Gastroesophageal sphincter (tissue), 3 donors: Measurements from ENCODE around the gene IGSF6.

ENCODE experiments used
- EP300 ChIP-seq: sonication (generic); formaldehyde crosslinking; IDR thresholded peaks from one replicate; pipeline ENCODE4 v1.6.1; 2017; ENCODE audit warnings: antibody characterized with exemption, mild to moderate bottlenecking
- POLR2A ChIP-seq, 2 donors: fragments of 450-650 bp; IDR thresholded peaks; one replicate each; pipeline ENCODE4 v1.6.1; 2017; ENCODE audit warnings: antibody characterized with exemption in 2 of 2, mild to moderate bottlenecking in 2 of 2, moderate library complexity in 1 of 2
- TF ChIP-seq, protein P1 (sequence below), 4 experiments: fragments of 200-600 bp in 2 of 4; fragments of 450-650 bp in 2 of 4; sonication (generic) in 1 of 4; IDR thresholded peaks; one replicate each; pipeline ENCODE4 v1.5.1; 2017 to 2019; ENCODE audit warnings: antibody characterized with exemption in 4 of 4, mild to moderate bottlenecking in 2 of 4, moderate library complexity in 2 of 4

DNA sequence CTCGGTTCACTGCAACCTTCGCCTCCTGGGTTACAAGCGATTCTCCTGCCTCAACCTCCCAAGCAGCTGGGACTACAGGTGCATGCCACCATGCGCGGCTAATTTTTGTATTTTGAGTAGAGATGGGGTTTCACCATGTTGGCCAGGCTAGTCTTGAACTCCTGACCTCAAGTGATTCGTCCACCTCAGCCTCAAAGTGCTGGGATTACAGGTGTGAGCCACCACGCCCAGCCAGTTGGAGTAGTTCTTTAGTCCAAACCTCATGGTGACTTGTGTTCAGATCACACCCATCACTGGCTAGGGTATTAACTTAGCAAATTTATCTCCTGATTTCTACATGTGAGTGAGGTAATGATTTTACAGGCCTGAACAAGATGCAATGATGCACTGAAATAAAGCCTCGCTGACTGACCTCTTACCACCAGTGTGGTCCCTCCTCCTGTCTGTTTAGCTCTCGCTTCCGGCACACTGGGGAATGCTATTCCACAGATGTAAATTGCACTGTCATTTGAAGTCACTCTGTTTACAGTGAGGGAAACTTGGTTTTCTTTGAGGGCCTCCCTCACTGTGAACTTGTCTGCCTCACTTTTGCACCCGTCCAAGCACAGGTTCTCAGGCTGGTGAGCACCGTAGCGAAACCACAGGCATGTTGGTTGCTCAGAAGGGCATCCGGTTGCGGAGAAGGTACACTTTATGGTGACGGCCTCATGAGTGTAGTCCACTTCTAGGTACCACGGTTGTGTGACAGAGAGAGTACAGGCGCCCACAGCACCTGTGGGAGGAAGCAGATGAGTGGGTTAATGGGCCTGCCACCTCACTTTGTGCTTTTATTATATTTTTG is 5.5 kb downstream of the IGSF6 start:
- TF ChIP-seq, protein P1, sequence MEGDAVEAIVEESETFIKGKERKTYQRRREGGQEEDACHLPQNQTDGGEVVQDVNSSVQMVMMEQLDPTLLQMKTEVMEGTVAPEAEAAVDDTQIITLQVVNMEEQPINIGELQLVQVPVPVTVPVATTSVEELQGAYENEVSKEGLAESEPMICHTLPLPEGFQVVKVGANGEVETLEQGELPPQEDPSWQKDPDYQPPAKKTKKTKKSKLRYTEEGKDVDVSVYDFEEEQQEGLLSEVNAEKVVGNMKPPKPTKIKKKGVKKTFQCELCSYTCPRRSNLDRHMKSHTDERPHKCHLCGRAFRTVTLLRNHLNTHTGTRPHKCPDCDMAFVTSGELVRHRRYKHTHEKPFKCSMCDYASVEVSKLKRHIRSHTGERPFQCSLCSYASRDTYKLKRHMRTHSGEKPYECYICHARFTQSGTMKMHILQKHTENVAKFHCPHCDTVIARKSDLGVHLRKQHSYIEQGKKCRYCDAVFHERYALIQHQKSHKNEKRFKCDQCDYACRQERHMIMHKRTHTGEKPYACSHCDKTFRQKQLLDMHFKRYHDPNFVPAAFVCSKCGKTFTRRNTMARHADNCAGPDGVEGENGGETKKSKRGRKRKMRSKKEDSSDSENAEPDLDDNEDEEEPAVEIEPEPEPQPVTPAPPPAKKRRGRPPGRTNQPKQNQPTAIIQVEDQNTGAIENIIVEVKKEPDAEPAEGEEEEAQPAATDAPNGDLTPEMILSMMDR (IDR thresholded peaks at IDR 0.05), result no peak
- TF ChIP-seq EP300 (no peak), POLR2A (IDR thresholded peaks at IDR 0.05) (no peak)
